Upper lobe of right lung (tissue), 1 donor: Measurements from ENCODE around the gene PSMD11. TPM values are rescaled to one million over a fixed set of nuclear protein-coding genes. Genes with fewer than 3 reads are reported as not detected.
A peak's percentile ranks its signal among the peaks of the same experiment; 100 is the strongest.

Experiments
- ATAC-seq: fragments of 200-7000 bp; cut with Tn5 transposase; one replicate; pipeline ENCODE4 v1.9.1; 2020; ENCODE audit warnings: mild to moderate bottlenecking, moderate library complexity
- DNase-seq: peaks from one replicate; pipeline ENCODE4 v3.0.0-alpha.2; 2020
- H3K27ac ChIP-seq: fragments of 200-600 bp; one replicate; pipeline ENCODE4 v1.8.0; 2022
- H3K27me3 ChIP-seq: fragments of 200-600 bp; one replicate; pipeline ENCODE4 v1.8.0; 2022; ENCODE audit warnings: mild to moderate bottlenecking
- H3K36me3 ChIP-seq: fragments of 200-600 bp; one replicate; pipeline ENCODE4 v1.8.0; 2022
- H3K4me1 ChIP-seq: fragments of 200-600 bp; one replicate; pipeline ENCODE4 v1.8.0; 2022
- H3K4me3 ChIP-seq: fragments of 200-600 bp; one replicate; pipeline ENCODE4 v1.8.0; 2022; ENCODE audit warnings: mild to moderate bottlenecking
- H3K9me3 ChIP-seq: fragments of 200-600 bp; one replicate; pipeline ENCODE4 v1.8.0; 2022
- intact Hi-C: fragments of 100-400 bp; cut with DNase I; formaldehyde crosslinking; loops from one replicate; pipeline ENCODE4 v1.11.0; 2022
- total RNA-seq: library from RNA; stranded (reverse); fragmentation: NEBNext Ultra II Directional; extraction: Animal tissue kit (Norgen Biotek cat#: 25700); gene quantifications from one replicate; pipeline ENCODE4 v1.2.1, GENCODE V29; 2021
- TF ChIP-seq, protein P1 (sequence below): fragments of 200-600 bp; IDR thresholded peaks from one replicate; pipeline ENCODE4 v1.8.0; 2022; ENCODE audit warnings: antibody characterized with exemption
- donor health status: DM: no; HTN: yes; CAD: no; lungs with severe emphysema.

PSMD11 gene
- total RNA-seq, 1 donor from 2014 or later, result 62.8 TPM

DNA sequence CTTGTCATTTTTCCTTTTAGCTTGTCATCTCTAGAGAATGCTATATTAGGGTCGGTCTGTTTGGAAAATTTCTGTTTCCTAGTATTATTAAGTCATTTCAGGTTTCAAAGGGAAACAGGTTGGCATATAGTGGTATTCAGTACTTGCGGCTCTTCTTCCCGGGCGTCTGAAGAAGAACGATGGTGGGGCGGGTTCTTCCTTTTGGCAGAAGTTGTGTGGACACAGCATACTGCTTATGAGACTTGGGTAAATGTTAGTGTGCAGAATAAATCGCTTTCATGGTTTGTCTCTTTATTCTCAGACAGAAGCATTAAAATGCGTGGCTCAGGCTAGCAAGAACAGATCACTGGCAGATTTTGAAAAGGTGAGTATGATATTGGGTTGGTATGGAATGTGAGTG, 32.9 kb downstream of the PSMD11 start:
- Histone ChIP-seq H3K4me1 (no peaks in the 10 kb centered on the region), H3K4me3 (no peak overlapping the region), H3K27ac (no peak overlapping the region), H3K36me3 (peaks cover 99% of the 10 kb centered on the region), H3K9me3 (no peaks in the 10 kb centered on the region), H3K27me3 (no peaks in the 10 kb centered on the region)
- TF ChIP-seq, protein P1, sequence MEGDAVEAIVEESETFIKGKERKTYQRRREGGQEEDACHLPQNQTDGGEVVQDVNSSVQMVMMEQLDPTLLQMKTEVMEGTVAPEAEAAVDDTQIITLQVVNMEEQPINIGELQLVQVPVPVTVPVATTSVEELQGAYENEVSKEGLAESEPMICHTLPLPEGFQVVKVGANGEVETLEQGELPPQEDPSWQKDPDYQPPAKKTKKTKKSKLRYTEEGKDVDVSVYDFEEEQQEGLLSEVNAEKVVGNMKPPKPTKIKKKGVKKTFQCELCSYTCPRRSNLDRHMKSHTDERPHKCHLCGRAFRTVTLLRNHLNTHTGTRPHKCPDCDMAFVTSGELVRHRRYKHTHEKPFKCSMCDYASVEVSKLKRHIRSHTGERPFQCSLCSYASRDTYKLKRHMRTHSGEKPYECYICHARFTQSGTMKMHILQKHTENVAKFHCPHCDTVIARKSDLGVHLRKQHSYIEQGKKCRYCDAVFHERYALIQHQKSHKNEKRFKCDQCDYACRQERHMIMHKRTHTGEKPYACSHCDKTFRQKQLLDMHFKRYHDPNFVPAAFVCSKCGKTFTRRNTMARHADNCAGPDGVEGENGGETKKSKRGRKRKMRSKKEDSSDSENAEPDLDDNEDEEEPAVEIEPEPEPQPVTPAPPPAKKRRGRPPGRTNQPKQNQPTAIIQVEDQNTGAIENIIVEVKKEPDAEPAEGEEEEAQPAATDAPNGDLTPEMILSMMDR, result no peak
- ATAC-seq (no peak), DNase-seq (no peak)
- intact Hi-C loops, result no loop called here

DNA sequence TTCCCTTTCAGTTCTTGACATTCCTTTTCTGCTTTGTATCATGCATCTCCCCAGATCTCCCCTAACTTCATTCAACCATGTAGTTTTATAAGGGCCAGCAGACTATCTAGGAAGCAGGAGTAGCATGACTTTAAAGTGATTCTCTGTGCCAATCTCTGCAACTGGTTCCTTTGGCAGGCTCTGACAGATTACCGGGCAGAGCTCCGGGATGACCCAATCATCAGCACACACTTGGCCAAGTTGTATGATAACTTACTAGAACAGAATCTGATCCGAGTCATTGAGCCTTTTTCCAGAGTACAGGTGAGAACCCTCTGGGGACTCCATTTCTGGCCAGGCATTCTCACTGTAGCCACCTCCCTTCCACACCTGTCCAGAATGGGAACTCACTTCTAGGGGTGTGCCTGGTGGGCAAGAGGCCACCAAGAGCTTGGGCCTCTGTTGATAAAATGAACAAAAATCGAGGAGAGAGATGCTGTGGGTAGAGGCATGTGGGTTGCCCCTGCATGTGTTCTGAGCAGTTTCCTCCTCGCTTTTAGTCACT, 34.8 kb downstream of the PSMD11 start:
- DNase-seq (no peak), ATAC-seq (no peak)
- TF ChIP-seq, protein P1, result no peak
- Histone ChIP-seq H3K9me3 (no peaks in the 10 kb centered on the region), H3K27ac (no peak overlapping the region), H3K4me1 (peaks cover 6% of the 10 kb centered on the region), H3K4me3 (no peak overlapping the region), H3K36me3 (peaks cover 89% of the 10 kb centered on the region), H3K27me3 (no peaks in the 10 kb centered on the region)
- intact Hi-C loops, result no loop called here

DNA sequence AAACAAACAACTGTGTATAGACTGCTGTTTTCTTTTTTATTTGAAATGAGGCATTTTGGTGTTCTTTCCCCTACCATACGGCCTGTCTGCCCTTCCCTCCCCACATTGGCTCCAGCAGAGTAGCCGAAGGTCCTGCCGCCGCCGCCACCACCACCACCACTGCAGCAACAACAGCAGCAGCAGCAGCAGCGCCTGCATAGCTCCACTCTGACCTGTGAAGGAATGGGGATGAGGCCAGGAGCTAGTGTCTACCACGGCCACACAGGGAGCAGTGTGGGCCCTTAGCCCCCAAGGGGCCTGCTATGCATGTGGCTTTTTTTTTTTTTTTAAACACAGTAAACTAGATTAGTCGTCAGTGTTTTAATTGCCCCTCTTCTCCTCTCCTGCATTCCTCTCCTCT, 36.9 kb downstream of the PSMD11 start:
- TF ChIP-seq, protein P1, result no peak
- intact Hi-C loops, result no loop called here
- Histone ChIP-seq H3K9me3 (no peaks in the 10 kb centered on the region), H3K4me1 (peaks cover 10% of the 10 kb centered on the region), H3K27ac (no peak overlapping the region), H3K27me3 (no peaks in the 10 kb centered on the region), H3K4me3 (no peak overlapping the region), H3K36me3 (peaks cover 68% of the 10 kb centered on the region)
- peak; percentile 25 for DNase-seq
- no peak for ATAC-seq

DNA sequence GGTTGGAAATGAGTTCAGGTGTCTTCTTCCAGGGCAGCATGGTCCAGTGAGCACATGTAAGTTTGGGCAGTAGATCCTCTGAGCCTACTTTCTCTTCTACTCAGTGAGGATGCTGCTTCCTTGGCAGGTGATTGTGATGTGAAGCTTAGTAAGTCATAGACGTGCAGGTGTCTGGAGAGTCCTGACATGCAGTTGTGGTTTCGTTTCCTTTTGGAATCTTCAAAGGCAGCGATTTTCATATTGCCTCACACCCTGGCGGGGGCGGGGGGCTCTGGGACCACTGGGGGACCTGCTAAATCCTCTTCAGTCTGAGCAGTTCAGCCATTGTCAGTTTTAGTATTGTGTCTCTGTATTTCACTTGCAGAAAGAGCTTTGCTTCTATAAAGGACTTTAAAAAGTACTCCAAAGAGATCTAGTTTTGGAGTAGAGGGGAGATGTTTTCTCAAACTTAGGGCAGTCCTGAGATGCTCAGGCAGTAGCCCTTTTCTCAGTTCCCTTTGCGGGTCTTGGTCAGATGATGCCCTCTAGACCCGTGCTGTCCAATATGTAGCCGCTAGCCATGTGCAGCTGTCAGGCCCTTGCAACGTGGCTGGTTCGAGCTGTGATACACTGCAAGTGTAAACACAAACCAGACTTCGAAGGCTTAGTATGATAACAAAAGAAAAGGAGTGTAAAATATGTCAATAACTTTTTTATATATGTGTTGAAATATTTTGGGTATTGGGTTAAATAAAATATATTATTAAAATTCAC, 38.4 kb downstream of the PSMD11 start:
- peaks cover 15% of the 10 kb centered on the region for H3K4me1 ChIP-seq
- no peaks in the 10 kb centered on the region for H3K27me3 ChIP-seq
- TF ChIP-seq, protein P1, result no peak
- H3K27ac ChIP-seq, result peak overlapping the region; percentile 24
- ATAC-seq (no peak), DNase-seq (peak; percentile 21)
- peaks cover 53% of the 10 kb centered on the region for H3K36me3 ChIP-seq
- no peaks in the 10 kb centered on the region for H3K9me3 ChIP-seq
- H3K4me3 ChIP-seq, result no peak overlapping the region
- intact Hi-C loops, result no loop called here

DNA sequence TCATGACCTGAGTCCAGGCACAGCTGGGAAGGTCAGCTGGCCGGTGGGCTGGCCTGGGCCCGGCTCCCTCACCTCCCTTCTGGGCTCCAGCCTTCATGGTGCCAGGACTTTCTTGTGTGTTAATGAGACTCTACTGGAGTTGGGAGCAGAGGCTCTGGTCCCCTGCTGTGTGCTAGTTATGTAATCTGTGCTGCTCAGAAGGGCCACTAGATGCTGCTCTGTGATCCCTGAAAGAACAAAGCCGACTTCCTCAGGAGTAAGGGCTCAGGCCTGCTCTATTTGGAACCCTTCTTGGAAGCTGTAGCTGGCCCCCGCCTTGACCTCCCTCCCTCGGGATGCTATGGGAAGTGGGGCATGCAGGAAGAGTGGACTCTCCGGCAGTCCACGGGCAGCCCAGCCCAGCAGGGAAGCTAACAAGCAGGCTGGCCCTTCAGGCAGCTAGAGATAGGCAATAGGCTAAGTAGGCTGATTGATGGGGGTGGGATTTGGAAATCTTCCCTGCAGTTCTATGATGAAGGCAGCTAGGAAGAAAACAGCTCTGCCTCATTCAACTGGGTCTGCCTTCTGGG, 39.2 kb downstream of the PSMD11 start:
- peak; percentile 59 for ATAC-seq
- H3K4me3 ChIP-seq, result no peak overlapping the region

More for the DNA sequence above, 39.2 kb downstream of the PSMD11 start:
- intact Hi-C loops, result no loop called here
- DNase-seq, result peak; percentile 60
- TF ChIP-seq, protein P1, result peak; percentile 56
- no peaks in the 10 kb centered on the region for H3K9me3 ChIP-seq
- H3K27ac ChIP-seq, result peak overlapping the region; percentile 24
- peaks cover 45% of the 10 kb centered on the region for H3K36me3 ChIP-seq
- H3K4me1 ChIP-seq, result peaks cover 17% of the 10 kb centered on the region
- no peaks in the 10 kb centered on the region for H3K27me3 ChIP-seq
